Inflammatory macrophage (primary cell): ENCODE measurements around the gene SNAPC5.
A peak's percentile ranks its signal among the peaks of the same experiment; 100 is the strongest.

Experiments
- DNase-seq, 2 donors: peaks; one replicate each; pipeline ENCODE4 v3.0.0-alpha.2; 2020 to 2022

Gene SNAPC5

GRCh38 chr15:66454143-66454542 is 43.4 kb downstream of the SNAPC5 start:
- DNase-seq: peak; percentile 72 to 86

GRCh38 chr15:66452971-66453580 is 44.5 kb downstream of the SNAPC5 start:
- peak; percentile 55 to 67 for DNase-seq

- DNase-seq: no peak
Observed at GRCh38 chr15:66452420-66452819, 45.1 kb downstream of the SNAPC5 start.
